SK-N-DZ (cell line): ENCODE data around the gene SPATA12. TPM values are rescaled to one million over a fixed set of nuclear protein-coding genes. Genes with fewer than 3 reads are reported as not detected.

Experiments
- DNase-seq: peaks from one replicate; pipeline ENCODE4 v3.0.0-alpha.2; 2015; ENCODE audit warnings: low spot score
- polyA plus RNA-seq, 2 experiments: library from polyadenylated mRNA; depleted of rRNA; stranded (reverse); fragments of >200 nt; gene quantifications; 2 replicates each; pipeline ENCODE4 v1.2.3, GENCODE V29; 2014

The SPATA12 gene
- polyA plus RNA-seq (2014; cell fraction: cytosol; rRNA removed) = not detected in 2 replicates
- not detected in 2 replicates for polyA plus RNA-seq (2014; cell fraction: nucleus; rRNA removed)

GRCh38 chr3:57060089-57060821 is at the start of gene SPATA12:
Gene SPATA12, plus strand, starts transcription at chr3:57060664. Its CDS starts 13,031 bp downstream, at chr3:57073695.
- DNase-seq = no peak

- DNase-seq = no peak
These were observed 49.4 kb upstream of the SPATA12 start for GRCh38 chr3:57011022-57011421.

- DNase-seq = no peak
These were observed 47.6 kb upstream of the SPATA12 start for GRCh38 chr3:57012847-57013246.

- DNase-seq = no peak
These were observed 45.1 kb upstream of the SPATA12 start for GRCh38 chr3:57015350-57015729.

GRCh38 chr3:57015912-57016311 is 44.6 kb upstream of the SPATA12 start:
- DNase-seq = no peak

- no peak for DNase-seq
These were observed 43.0 kb upstream of the SPATA12 start for GRCh38 chr3:57017459-57017845.

- no peak for DNase-seq
These were observed 42.2 kb upstream of the SPATA12 start for GRCh38 chr3:57018246-57018645.

GRCh38 chr3:57019057-57019456 is 41.4 kb upstream of the SPATA12 start:
- DNase-seq = no peak

GRCh38 chr3:57025237-57025636 is 35.2 kb upstream of the SPATA12 start:
- DNase-seq = no peak

GRCh38 chr3:57026944-57027343 is 33.5 kb upstream of the SPATA12 start:
- peak; percentile 46 for DNase-seq

- no peak for DNase-seq
These were observed 31.1 kb upstream of the SPATA12 start for GRCh38 chr3:57029383-57029782.

- DNase-seq = peak; percentile 58
These were observed 30.5 kb upstream of the SPATA12 start for GRCh38 chr3:57029924-57030323.

- DNase-seq = no peak
These were observed 29.7 kb upstream of the SPATA12 start for GRCh38 chr3:57030721-57031120.

GRCh38 chr3:57031631-57032541 is 28.6 kb upstream of the SPATA12 start:
- no peak for DNase-seq

- peak; percentile 93 for DNase-seq
These were observed 23.5 kb upstream of the SPATA12 start for GRCh38 chr3:57036952-57037351.

GRCh38 chr3:57038466-57039164 is 21.8 kb upstream of the SPATA12 start:
- no peak for DNase-seq

GRCh38 chr3:57041674-57042073 is 18.8 kb upstream of the SPATA12 start:
- no peak for DNase-seq

GRCh38 chr3:57043518-57043917 is 16.9 kb upstream of the SPATA12 start:
- no peak for DNase-seq

- DNase-seq = no peak
These were observed 14.2 kb upstream of the SPATA12 start for GRCh38 chr3:57046101-57046765.

- peak; percentile 43 for DNase-seq
These were observed 12.3 kb upstream of the SPATA12 start for GRCh38 chr3:57048052-57048671.

- no peak for DNase-seq
These were observed 11.7 kb upstream of the SPATA12 start for GRCh38 chr3:57048728-57049127.
